ENCODE measurements around the gene VSX1.

VSX1 gene

GRCh38 chr20:25064561-25065071 is 17.3 kb downstream of the VSX1 start:
- no peak for DNase-seq

GRCh38 chr20:25063981-25064380 is 18.0 kb downstream of the VSX1 start:
- no peak for DNase-seq

GRCh38 chr20:25063546-25063945 is 18.4 kb downstream of the VSX1 start:
- DNase-seq = no peak

GRCh38 chr20:25062841-25063240 is 19.1 kb downstream of the VSX1 start:
- DNase-seq = no peak

- no peak for DNase-seq
Measured at GRCh38 chr20:25061821-25062530, 20.0 kb downstream of the VSX1 start.

GRCh38 chr20:25061103-25061799 is 20.7 kb downstream of the VSX1 start:
- no peak for DNase-seq

- DNase-seq = no peak
Measured at GRCh38 chr20:25059866-25060465, 22.0 kb downstream of the VSX1 start.

- DNase-seq = no peak
Measured at GRCh38 chr20:25058847-25059810, 22.8 kb downstream of the VSX1 start.

- peak; percentile 36 for DNase-seq
Measured at GRCh38 chr20:25058051-25058846, 23.7 kb downstream of the VSX1 start, which contains the start of gene ACSS1. Gene ACSS1, minus strand, starts transcription at chr20:25058139. Its CDS starts 37 bp downstream, at chr20:25058102.

GRCh38 chr20:25057234-25058050 is 24.5 kb downstream of the VSX1 start:
- no peak for DNase-seq

- DNase-seq = no peak
Measured at GRCh38 chr20:25056690-25057233, 25.2 kb downstream of the VSX1 start.

- no peak for DNase-seq
Measured at GRCh38 chr20:25055711-25056495, 26.0 kb downstream of the VSX1 start.

GRCh38 chr20:25054995-25055629 is 26.8 kb downstream of the VSX1 start:
- no peak for DNase-seq

GRCh38 chr20:25054096-25054820 is 27.7 kb downstream of the VSX1 start:
- DNase-seq = no peak

GRCh38 chr20:25053255-25054031 is 28.5 kb downstream of the VSX1 start:
- no peak for DNase-seq

- no peak for DNase-seq
Measured at GRCh38 chr20:25052255-25053194, 29.4 kb downstream of the VSX1 start.

All from NCI-H2171 (cell line).